H9 (cell line): ENCODE measurements around the gene TBCK. TPM values are rescaled to one million over a fixed set of nuclear protein-coding genes. Genes with fewer than 3 reads are reported as not detected.

ENCODE experiments used
- DNase-seq: peaks from one replicate; pipeline ENCODE4 v3.0.0-alpha.2; 2017
- H2AFZ ChIP-seq: one replicate; pipeline ENCODE4 v1.6.1; 2013; ENCODE audit warnings: mild to moderate bottlenecking, low read length, control low read depth, moderate library complexity
- H2AK5ac ChIP-seq: 2 replicates; pipeline ENCODE4 v1.6.1; 2013; ENCODE audit warnings: low read length, control low read depth, mixed read lengths; ENCODE audit not compliant: insufficient read length
- H2BK120ac ChIP-seq: one replicate; pipeline ENCODE4 v1.6.1; 2013; ENCODE audit warnings: low read depth, mild to moderate bottlenecking, low read length, control low read depth, inconsistent platforms; ENCODE audit not compliant: poor library complexity, severe bottlenecking
- H2BK12ac ChIP-seq: 2 replicates; pipeline ENCODE4 v1.6.1; 2013; ENCODE audit warnings: low read length, control low read depth, mixed read lengths, low read depth; ENCODE audit not compliant: insufficient read length
- H2BK15ac ChIP-seq: 2 replicates; pipeline ENCODE4 v1.6.1; 2013; ENCODE audit warnings: low read depth, low read length, control low read depth
- H2BK20ac ChIP-seq: one replicate; pipeline ENCODE4 v1.6.1; 2013; ENCODE audit warnings: low read depth, mild to moderate bottlenecking, low read length, control low read depth, inconsistent platforms; ENCODE audit not compliant: poor library complexity, severe bottlenecking
- H2BK5ac ChIP-seq: 2 replicates; pipeline ENCODE4 v1.6.1; 2013; ENCODE audit warnings: low read length, control low read depth, mixed read lengths; ENCODE audit not compliant: insufficient read length
- H3K14ac ChIP-seq: 2 replicates; pipeline ENCODE4 v1.6.1; 2013; ENCODE audit warnings: low read length, control low read depth; ENCODE audit not compliant: insufficient read depth
- H3K18ac ChIP-seq: 2 replicates; pipeline ENCODE4 v1.6.1; 2013; ENCODE audit warnings: low read depth, mild to moderate bottlenecking, mixed read lengths, low read length, control low read depth; ENCODE audit not compliant: insufficient read length
- H3K23ac ChIP-seq: 2 replicates; pipeline ENCODE4 v1.6.1; 2013; ENCODE audit warnings: low read length, control low read depth, mixed read lengths, low read depth; ENCODE audit not compliant: insufficient read length
- H3K23me2 ChIP-seq: 2 replicates; pipeline ENCODE4 v1.6.1; 2013; ENCODE audit warnings: low read depth, mild to moderate bottlenecking, mixed read lengths, low read length, control low read depth; ENCODE audit not compliant: insufficient read length, poor library complexity, severe bottlenecking
- H3K27ac ChIP-seq: 2 replicates; pipeline ENCODE4 v1.5.1; 2013; ENCODE audit warnings: low read length, control low read depth, mixed read lengths, low read depth; ENCODE audit not compliant: insufficient read length
- H3K27me3 ChIP-seq: 2 replicates; pipeline ENCODE4 v1.6.1; 2013; ENCODE audit warnings: low read length, control low read depth, inconsistent platforms; ENCODE audit not compliant: insufficient read depth
- H3K4ac ChIP-seq: 2 replicates; pipeline ENCODE4 v1.6.1; 2013; ENCODE audit warnings: low read depth, mild to moderate bottlenecking, control low read depth, inconsistent platforms, low read length, moderate library complexity
- H3K4me1 ChIP-seq: 2 replicates; pipeline ENCODE4 v1.6.1; 2013; ENCODE audit warnings: low read length, control low read depth, inconsistent platforms; ENCODE audit not compliant: insufficient read depth
- H3K4me2 ChIP-seq: 2 replicates; pipeline ENCODE4 v1.6.1; 2013; ENCODE audit warnings: low read length, control low read depth, mixed read lengths; ENCODE audit not compliant: insufficient read length, insufficient read depth
- H3K56ac ChIP-seq: 2 replicates; pipeline ENCODE4 v1.6.1; 2013; ENCODE audit warnings: low read depth, mild to moderate bottlenecking, mixed read lengths, low read length, control low read depth; ENCODE audit not compliant: insufficient read length
- H3K79me1 ChIP-seq: 2 replicates; pipeline ENCODE4 v1.6.1; 2013; ENCODE audit warnings: low read depth, mild to moderate bottlenecking, moderate library complexity, low read length, control low read depth, inconsistent platforms; ENCODE audit not compliant: insufficient read depth, poor library complexity, severe bottlenecking
- H3K79me2 ChIP-seq: 2 replicates; pipeline ENCODE4 v1.6.1; 2013; ENCODE audit warnings: low read length, control low read depth, inconsistent platforms; ENCODE audit not compliant: insufficient read depth
- H3K9ac ChIP-seq: 2 replicates; pipeline ENCODE4 v1.6.1; 2013; ENCODE audit warnings: low read length, control low read depth, mixed read lengths; ENCODE audit not compliant: insufficient read length; ENCODE audit errors: extremely low read depth
- H3K9me3 ChIP-seq: one replicate; pipeline ENCODE4 v1.6.1; 2013; ENCODE audit warnings: low read depth, low read length, inconsistent platforms; ENCODE audit not compliant: control insufficient read depth
- H3T11ph ChIP-seq: one replicate; pipeline ENCODE4 v1.6.1; 2013; ENCODE audit warnings: mild to moderate bottlenecking, low read length, control low read depth, inconsistent platforms
- H4K20me1 ChIP-seq: one replicate; pipeline ENCODE4 v1.6.1; 2013; ENCODE audit not compliant: control insufficient read depth, insufficient read length, insufficient read depth
- H4K5ac ChIP-seq: 2 replicates; pipeline ENCODE4 v1.6.1; 2013; ENCODE audit warnings: low read depth, mild to moderate bottlenecking, mixed read lengths, low read length, control low read depth; ENCODE audit not compliant: insufficient read length
- H4K8ac ChIP-seq: replicated peaks from 2 replicates; pipeline ENCODE4 v1.6.1; 2013; ENCODE audit warnings: low read length, control low read depth, mixed read lengths, low read depth; ENCODE audit not compliant: insufficient read length
- H4K91ac ChIP-seq: 2 replicates; pipeline ENCODE4 v1.6.1; 2013; ENCODE audit warnings: low read depth, mild to moderate bottlenecking, moderate library complexity, mixed read lengths, low read length, control low read depth; ENCODE audit not compliant: insufficient read length
- H3K27ac Mint-ChIP-seq, 3 experiments: 2 replicates in 2 of 3; 3 replicates in 1 of 3; pipeline ENCODE4 v1.8.0; 2020 to 2021; ENCODE audit warnings: mixed read lengths in 3 of 3, mild to moderate bottlenecking in 1 of 3, moderate library complexity in 1 of 3
- H3K27me3 Mint-ChIP-seq: 2 replicates; pipeline ENCODE4 v1.8.0; 2021; ENCODE audit warnings: low read depth, mild to moderate bottlenecking, moderate library complexity, mixed read lengths
- H3K36me3 Mint-ChIP-seq, 3 experiments: 2 replicates in 2 of 3; 3 replicates in 1 of 3; pipeline ENCODE4 v1.8.0; 2020 to 2021; ENCODE audit warnings: low read depth in 3 of 3, mixed read lengths in 3 of 3; ENCODE audit not compliant: insufficient read depth in 1 of 3
- H3K4me1 Mint-ChIP-seq, 2 experiments: 2 replicates each; pipeline ENCODE4 v1.8.0; 2020; ENCODE audit warnings: mixed read lengths in 2 of 2
- H3K4me3 Mint-ChIP-seq, 2 experiments: 2 replicates in 1 of 2; 3 replicates in 1 of 2; pipeline ENCODE4 v1.8.0; 2020 to 2021; ENCODE audit warnings: mild to moderate bottlenecking in 2 of 2, mixed read lengths in 2 of 2, moderate library complexity in 1 of 2
- H3K9me3 Mint-ChIP-seq, 2 experiments: 2 replicates in 1 of 2; 3 replicates in 1 of 2; pipeline ENCODE4 v1.8.0; 2020; ENCODE audit warnings: mild to moderate bottlenecking in 2 of 2, mixed read lengths in 2 of 2, moderate library complexity in 1 of 2
- CTCF ChIP-seq: fragments of 200-600 bp; sonication (generic); conservative IDR thresholded peaks from 3 replicates; pipeline ENCODE4 v1.8.0; 2021; ENCODE audit warnings: antibody characterized with exemption, mild to moderate bottlenecking
- WGBS: extraction: QIAGEN DNeasy Blood & Tissue Kit; methylation state at CpG from one replicate; pipeline ENCODE4 v1.1.7; 2013; ENCODE audit warnings: missing lambda C conversion rate, low lambda C conversion rate, mixed read lengths; ENCODE audit not compliant: insufficient read length; ENCODE audit errors: extremely low coverage; 5-methylcytosine and 5-hydroxymethylcytosine counted together
- total RNA-seq: library from RNA; stranded (reverse); gene quantifications from 2 replicates; pipeline ENCODE4 v1.2.1, GENCODE V29; 2021

Gene TBCK
- total RNA-seq, 1 experiment from 2014 or later: 22.1 TPM

DNA sequence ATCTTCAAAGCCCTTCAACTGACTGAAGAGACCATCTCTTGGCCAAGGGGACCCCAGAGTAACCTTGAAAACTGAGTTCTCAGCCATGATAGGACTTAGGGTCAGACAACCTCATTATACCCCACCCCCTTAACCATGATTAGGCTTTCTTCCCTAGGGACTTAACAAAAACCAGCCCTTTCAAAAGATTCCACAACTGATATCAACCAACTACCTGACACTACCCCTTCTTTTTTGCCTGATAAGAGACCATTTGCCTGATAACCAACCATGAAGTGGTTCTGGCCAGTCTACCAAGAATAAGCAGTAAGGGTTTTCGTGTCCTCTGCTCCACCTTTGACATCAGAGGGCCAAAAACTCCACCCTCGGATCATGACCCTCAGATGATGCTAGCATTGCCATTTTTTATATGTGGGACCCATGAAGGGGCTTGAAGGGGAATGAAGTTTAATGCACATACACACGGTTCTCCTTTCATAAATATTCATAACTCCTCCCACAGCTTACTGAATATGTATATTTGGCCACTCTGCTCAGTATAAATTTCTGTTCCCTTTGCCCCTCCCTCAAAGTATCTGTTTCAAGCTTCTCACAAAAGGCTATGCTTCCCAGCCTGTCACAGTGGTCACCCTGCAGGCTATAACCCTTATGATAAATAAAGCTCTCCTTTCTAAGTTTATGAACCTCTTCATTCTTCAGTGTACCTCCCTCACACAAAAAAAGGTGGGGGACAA is 12.3 kb downstream of the TBCK start:
- Histone ChIP-seq H4K91ac (no peak overlapping the region), H3T11ph (no peak overlapping the region), H2BK12ac (no peak overlapping the region), H3K9ac (no peak overlapping the region), H3K23me2 (no peaks in the 10 kb centered on the region), H3K27me3 (no peaks in the 10 kb centered on the region), H3K9me3 (no peaks in the 10 kb centered on the region), H2AFZ (no peak overlapping the region), H2BK20ac (no peak overlapping the region), H3K14ac (no peak overlapping the region), H3K23ac (no peak overlapping the region), H3K79me2 (no peaks in the 10 kb centered on the region), H2BK120ac (no peak overlapping the region), H4K20me1 (no peaks in the 10 kb centered on the region), H3K79me1 (no peaks in the 10 kb centered on the region), H4K8ac (no peak overlapping the region), H3K4ac (no peak overlapping the region), H3K56ac (no peak overlapping the region), H3K4me1 (no peaks in the 10 kb centered on the region), H2AK5ac (no peak overlapping the region), H3K18ac (no peak overlapping the region), H3K4me2 (no peak overlapping the region), H2BK5ac (no peak overlapping the region), H4K5ac (no peak overlapping the region), H3K27ac (no peak overlapping the region), H2BK15ac (no peak overlapping the region)
- no peaks in the 10 kb centered on the region for H3K9me3 Mint-ChIP-seq
- peaks cover 6 to 16% (median 13%) of the 10 kb centered on the region in 3 experiments for H3K36me3 Mint-ChIP-seq
- TF ChIP-seq CTCF: no peak
- H3K4me1 Mint-ChIP-seq: peaks cover 37 to 38% of the 10 kb centered on the region in 2 experiments
- no CpG with 5 or more reads among the region's 3 CpGs for WGBS
- H3K27me3 Mint-ChIP-seq: no peaks in the 10 kb centered on the region
- H3K27ac Mint-ChIP-seq: peak overlapping the region in 2 of 3 experiments; percentile 23 to 55; a peak in 4 of 7 replicates
- DNase-seq: no peak
- H3K4me3 Mint-ChIP-seq: no peak overlapping the region
